HG03432 (cell line): ENCODE data around the gene KCNMB2.
A peak's percentile ranks its signal among the peaks of the same experiment; 100 is the strongest.
"Not testable (repeated sequence)": the region's sequence is repeated elsewhere in the genome, so short reads cannot be mapped to it uniquely, and the experiment has no call there.

ENCODE experiments used
- ATAC-seq: cut with Tn5 transposase; IDR thresholded peaks from one replicate; pipeline ENCODE4 v1.9.1; 2021; ENCODE audit warnings: mild to moderate bottlenecking, moderate library complexity; ENCODE audit not compliant: unreplicated experiment

KCNMB2 gene

DNA sequence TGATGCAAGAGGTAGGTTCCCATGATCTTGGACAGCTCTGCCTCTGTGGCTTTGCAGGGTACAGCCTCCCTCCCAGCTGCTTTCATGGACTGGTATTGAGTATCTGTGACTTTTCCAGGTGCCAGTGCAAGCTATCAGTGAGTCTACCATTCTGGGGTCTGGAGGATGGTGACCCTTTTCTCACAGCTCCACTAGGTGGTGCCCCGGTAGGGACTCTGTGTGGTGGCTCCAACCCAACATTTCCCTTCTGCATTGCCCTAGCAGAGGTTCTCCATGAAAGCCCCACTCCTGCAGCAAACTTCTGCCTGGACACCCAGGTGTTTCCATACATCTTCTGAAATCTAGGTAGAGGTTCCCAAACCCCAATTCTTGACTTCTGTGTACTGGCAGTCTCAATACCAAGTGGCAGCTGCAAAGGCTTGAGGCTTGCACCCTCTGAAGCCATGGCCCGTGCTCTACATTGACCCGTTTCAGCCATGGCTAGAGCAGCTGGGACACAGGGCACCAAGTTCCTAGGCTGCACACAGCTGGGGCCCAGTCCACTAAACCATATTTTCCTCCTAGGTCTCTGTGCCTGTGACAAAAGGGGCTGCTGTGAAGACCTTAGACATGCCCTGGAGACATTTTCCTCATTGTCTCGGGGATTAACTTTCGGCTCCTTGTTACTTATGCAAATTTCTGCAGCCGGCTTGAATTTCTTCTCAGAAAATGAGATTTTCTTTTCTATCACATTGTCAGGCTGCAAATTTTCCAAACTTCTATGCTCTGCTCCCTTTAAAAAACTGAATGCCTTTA lies 209.8 kb downstream of the KCNMB2 start:
- ATAC-seq: not testable (repeated sequence)

DNA sequence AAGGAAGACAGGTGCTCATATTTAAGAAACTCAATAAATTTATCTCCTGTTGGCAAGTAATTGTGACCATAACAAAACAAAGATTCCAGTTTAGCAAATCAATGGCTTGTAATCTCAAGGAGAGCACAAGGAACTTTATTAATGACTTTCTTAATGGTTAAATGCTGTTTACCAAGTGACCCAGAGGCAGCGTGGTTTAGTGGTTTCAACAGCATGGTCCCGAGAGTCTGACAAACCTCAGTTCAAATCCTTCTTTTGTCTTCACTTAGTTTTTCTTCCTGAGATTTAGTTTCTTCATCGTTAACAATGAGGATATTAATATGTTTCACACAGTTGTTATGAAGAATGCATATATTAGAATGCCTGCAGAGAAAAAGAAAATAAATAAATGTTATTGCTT lies 212.6 kb downstream of the KCNMB2 start:
- no peak for ATAC-seq

DNA sequence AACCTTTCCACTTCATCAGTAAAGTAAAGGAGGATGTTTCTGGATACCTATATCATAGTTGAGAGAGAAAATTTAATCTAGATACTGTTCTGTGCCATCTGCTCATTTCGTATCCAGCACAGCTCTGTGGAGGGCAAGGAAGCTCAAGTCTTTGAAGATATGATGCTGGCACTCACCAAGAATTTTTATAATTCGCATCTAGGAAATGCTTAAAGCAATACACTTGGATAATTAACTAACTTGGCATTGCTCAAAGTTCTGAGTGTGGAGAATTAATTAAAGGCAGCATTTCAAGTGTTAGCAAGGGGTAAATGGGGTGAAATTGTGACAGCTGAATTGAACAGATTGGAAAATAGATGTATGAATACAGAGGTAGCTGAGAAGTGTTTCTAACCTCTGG lies 213.2 kb downstream of the KCNMB2 start:
- no peak for ATAC-seq

DNA sequence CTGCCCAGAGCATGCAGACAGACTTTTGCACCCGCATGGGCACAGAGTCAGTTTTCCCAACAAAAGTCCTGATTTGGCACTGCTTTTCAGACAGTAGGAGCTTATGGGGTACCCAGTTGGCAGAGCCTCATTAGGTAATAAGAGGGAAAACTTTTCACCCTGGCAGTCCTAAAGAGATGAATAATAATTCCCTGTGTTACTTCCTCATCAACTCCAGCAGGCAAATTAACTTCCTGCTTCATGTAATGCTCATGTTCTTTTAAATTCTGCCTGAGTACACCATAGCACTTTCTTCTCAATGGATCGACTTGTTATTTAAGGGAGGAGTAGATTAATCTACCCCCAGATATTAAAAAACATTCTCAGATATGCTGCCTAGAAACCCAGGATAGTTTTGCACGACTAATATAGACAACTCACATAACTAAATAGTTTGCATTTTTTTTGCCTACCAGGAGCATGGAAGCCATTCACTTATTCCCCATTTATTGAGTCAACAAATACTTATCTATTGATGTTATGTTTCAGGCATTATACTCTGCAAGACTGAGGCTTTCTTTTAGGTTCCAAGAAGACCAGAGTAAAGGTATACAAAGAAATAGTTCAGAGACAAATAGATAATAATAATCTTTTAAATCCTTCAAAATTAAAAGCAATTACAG lies 214.5 kb downstream of the KCNMB2 start:
- no peak for ATAC-seq

DNA sequence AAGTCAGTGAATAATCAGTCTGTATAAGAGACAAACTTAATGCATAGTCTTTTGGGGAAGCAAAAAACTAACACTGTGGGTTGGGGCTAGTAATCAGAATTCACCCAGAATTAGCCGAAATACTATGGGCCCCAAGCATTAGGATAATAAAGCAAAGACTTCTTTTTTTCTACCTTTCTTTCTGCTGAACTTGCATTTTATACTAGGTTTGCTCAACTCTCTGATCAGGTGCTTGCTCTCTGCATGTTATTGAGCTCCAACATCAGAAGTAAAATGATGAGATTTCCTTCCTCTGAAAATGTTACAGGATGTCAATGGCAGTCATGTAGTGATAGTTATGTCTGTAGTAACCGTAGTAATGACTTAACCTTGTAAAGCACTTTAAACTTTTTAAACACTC lies 216.6 kb downstream of the KCNMB2 start:
- ATAC-seq: no peak

DNA sequence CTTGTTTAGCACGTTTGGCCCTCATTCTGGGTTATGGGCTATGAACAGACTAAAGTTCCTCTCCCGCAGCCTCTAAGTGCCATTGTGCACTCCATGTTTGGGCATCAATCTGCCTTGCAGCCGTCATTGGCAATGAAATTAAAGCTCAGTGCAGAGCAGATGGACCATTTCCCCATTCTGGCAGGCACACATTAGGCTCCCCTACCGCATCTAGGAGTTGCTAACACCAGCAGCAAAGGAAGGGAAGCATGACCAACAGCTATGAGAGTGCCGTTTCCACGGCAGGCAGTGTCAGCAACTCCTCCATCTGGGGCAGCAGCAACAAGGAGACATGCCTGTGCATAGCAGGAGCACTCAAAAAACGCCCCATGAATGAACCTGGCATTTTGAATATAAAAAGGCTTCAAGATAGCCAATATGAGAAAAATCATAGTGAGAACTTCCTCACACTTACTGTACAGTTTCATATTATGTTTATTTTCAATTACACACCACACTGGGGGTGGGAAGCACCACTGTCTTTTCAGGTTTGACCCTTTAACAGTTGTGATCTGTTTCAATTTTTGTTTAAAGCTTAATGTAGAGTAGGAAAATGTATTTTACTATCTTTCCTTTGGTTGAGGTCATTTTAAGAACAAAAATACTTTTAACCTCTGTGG lies 218.7 kb downstream of the KCNMB2 start:
- peak; percentile 81 for ATAC-seq

DNA sequence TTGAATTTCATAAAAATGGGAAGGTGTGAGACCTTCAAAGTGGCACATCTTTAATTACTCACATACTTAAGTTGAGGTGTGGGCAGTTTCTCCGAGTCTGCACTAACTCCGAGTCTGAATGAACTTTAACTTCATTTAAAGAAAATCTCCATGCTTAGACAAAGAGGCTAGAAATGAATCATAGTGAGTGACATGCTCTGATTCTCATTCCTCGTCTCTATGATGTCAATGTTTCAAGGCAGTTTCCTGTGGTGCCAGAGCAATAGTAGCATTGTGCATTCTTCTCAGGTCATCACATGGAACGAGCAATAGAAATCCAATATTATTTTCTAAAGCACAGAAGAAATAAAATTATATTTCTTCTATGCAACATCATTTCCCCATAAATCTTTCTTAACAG lies 224.8 kb downstream of the KCNMB2 start:
- no peak for ATAC-seq

DNA sequence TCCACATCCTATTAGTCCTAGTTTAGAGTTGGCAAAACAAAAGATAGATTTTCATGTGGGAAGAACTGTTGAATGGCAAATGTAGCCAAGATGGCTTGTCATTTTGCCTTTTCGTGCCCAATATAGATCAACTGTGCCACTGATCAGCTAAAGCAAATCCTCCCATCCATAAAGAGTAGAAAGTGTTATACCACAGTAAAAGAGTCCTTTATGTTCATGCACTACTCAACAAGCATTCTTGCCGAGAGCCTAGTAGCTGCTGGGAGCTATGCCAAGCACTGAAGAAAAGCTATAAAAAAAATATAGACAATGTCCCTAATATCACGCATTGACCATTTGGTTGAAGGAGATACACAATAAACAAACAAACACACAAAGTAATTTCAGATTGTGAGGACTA lies 225.2 kb downstream of the KCNMB2 start:
- no peak for ATAC-seq

DNA sequence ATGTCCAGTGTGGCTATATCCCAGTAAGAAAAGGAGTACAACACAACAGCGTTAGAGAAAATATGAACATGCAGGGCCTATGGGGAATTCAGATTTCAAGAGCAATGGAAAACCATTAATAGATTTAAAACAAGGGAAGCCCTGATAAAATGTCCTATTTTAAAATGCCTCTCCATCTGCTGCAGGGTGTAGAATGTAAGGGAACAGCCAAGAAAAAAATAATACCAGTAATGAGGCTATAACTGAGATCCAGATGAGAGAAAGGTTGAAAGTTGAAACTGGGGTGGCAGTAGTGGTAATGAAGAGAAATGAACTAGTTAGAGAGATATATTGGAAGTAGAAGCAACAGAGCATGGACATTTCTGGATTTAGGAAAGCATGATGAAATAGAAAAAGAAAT lies 226.1 kb downstream of the KCNMB2 start:
- no peak for ATAC-seq

DNA sequence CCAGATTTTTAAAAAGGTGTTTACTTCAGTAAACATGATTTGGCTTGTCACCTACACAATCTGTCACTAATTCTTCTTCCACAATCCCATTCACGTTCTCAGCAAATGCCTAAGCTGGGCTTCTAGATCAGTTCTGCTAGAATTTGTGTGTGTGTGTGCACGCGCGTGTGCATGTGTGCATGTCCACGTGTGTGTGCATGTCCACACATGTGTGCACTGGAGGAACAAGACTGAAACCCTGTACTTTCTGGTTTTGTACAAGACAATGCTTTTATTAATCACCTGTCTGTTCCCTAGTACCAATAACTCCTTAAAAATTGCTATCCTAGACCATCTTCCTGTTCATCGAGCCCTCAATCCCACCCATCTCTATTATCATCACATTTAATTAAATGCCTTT lies 229.2 kb downstream of the KCNMB2 start:
- ATAC-seq: no peak

DNA sequence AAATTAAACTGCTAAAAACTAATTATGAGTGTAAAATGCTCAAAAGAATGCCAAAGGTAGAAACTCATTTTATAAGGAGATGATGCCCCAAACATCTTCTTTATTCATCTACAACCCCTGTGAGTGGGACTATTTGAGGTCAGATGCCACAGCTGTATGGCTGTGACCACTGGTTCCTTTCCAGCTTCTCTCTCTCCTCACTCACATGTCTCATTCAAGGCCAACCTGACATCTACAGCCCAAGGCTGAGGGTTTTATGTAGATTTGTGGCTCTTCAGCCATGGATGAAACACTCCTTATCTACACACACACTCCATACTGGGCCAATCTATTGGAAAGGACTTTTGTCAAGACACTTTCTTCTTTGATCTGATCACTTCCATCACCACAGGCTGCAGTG lies 231.3 kb downstream of the KCNMB2 start:
- no peak for ATAC-seq

DNA sequence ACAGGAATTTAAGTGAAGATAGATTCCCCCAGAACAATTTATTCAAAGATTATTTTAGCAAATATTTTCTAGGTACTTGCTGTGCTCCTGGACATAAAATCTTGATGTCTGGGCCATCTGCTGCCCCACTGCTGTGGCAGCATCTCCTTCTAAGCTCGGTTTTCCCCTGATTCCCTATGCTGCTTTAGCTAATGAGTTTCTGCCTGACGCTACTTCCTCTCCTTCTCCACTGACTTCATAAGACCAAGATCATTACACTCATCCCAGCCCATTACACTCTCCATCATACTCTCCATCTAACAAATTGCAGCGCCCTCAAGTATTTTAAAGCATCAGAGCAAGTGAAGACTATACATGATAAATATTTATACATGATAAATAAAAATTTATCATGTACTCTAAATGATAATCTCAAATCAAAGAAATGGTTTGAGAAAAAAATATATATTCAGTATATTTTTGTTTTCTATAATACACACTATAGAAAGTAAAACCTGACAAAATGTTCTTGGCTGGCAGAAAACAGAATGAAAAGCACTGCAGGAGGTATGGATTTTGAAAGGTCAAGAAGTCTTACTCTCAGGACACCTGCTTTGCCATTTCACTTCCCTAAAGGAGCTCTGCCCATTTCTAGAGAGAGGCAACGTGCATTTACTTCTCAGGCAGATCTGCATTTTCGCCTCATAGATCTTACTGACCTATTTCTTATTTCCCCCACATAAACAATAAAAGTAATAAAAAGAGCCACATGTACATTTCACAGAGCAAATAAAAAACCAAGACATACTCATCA lies 232.0 kb downstream of the KCNMB2 start:
- ATAC-seq: peak; percentile 86

DNA sequence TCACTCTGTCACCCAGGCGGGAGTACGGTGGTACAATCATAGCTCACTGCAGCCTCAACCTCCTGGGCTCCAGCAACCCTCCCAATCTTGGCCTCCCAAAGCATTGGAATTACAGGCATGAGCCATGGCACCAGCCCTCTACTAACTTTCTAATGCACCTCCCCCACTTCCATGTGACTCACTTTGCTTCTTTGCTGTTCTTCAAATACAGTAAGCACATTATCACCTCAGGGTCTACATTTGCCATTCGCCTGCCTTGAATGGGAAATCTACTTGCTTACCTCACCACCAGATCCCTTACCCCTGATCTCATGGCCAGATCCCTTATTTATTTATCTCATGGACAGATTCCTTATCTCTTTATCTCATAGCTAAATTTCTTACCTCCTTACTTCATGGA lies 235.3 kb downstream of the KCNMB2 start:
- no peak for ATAC-seq

DNA sequence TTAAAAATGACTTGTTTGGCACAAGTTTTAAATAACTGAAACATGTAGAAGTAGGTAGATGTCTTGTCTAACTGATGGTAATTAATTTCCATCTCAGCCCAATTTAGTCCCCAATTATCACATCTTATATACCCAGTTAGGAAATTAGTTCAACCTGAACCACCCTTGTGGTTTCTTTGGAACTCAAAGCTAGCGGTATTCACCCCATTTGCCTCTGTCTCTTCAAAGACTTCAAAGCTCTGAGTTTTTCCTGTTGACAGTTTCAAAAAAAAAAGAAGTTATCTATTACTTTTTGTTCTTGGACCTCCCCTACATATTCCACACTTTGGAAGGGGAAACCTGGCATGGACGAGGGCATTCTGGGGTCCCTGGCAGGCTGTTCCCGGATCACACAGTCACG lies 236.5 kb downstream of the KCNMB2 start:
- ATAC-seq: no peak

DNA sequence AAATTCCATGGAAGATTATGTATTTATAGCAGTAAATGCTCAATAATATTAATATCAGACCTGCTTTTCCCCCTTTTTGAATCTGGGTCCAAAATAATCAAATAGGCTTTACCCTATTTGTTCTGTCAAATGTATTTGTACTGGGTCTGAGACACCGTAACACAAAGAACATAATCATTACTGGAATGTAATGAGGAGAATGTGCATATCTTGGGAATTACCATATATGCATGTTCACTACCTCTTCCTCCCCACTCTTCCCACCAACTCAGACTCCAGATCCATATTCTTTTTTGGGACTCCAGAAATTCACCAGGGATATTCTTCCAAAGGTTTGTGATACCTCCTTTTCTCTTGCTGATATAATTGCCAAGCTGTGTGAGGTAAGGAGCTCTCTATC lies 237.1 kb downstream of the KCNMB2 start:
- no peak for ATAC-seq

DNA sequence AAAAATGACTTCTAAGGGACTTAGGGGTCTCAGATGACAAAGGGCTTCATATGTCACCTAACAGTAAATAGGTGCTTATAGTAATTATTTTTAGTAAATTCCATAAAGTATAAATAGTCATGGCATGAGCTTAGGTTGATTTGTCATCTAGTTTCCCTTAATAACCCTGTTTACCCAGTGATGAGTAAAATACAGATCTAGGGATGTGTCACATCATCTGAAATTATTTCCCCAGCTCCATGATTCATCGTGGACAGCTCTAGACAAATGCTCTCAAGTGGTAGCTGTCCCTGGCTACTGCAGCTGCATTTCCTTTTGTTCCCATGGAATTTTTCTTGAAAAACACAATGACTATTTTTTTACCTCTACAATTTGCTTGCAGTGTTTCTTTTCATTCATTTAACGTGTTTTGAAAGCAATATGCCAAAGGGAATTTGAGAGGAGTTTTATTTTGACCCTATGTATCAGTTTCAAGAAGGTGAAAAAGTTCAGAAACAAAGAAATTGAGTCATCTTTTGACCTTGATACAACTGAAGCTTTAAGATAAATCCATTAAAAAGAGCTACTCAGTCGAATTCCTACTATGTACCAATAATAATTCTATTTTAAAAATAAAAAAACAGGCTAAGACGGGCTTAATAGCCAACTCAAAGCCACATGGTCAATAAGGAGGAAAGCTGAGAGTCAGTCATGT lies 241.6 kb downstream of the KCNMB2 start:
- peak; percentile 90 for ATAC-seq

DNA sequence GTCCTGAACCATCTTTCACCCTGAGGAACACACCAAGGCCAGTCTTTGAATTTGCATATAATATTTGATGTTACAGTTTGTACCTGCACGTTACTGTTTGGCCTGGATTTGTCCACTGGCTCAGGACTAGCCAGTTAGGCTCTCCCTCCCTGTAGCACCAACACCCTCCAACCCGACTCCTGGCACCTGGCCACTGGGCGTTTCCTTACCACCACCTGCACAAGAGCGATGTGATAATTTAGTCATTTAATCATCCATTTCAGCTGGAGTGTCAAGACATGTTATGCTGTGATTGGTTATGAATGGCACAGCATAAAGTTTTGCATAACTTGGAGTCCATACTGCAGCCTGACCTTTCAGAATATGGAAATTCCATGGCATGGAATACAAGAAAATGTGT lies 242.4 kb downstream of the KCNMB2 start:
- ATAC-seq: no peak

DNA sequence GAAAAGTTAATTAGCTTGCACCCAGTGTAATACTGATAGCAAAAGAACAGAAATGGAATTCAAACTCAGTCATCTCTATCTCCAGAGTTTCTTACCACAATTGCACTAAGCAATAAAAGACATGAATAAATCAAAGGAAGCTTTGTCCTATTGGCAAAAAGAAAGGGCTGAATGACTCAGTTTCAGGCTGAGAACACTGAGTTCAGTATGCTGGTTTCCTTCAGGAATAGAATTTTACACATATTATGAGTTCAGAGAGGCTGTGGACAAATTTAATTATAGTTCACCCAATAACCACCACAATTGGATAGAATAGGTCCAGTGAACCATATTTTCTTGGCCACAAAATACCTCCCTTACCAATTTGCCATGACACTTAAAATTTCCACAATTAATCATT lies 249.7 kb downstream of the KCNMB2 start:
- no peak for ATAC-seq

DNA sequence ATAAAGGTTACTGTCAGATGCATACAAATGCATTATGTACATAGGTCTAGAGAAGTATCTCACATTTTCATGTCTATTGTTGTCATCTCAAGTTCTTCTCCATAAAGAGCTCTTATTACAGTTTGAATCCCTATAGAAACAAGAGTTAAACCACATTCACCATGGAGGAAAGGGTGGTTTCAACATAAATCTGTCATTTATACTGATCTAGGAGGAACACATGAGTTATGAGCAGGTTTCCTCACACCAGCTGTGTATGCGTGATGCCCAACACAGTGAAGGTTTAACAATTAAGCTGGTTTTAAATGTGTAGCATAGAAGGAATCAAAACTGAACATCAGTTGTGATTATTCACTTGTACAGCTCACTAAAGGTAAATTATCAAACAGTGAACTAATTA lies 251.7 kb downstream of the KCNMB2 start:
- ATAC-seq: no peak

DNA sequence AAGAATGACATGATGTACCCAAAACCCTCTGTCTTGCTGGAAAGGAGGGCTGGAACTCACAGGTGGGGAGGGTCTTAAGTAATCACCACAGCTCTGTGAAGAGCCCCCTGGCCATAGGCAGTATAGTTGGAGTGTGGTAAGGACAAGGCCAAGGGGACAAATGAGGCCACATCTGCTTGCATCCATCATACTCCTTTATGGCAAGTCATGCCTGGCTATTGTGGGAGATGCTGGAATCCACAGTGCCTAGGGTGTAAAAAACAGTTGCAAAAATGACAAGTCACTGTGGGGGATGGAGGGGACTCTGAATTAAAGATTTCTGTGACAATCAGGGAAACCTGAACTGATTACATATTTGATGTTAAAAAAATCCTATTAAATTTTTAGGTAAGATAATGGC lies 258.5 kb downstream of the KCNMB2 start:
- ATAC-seq: no peak

DNA sequence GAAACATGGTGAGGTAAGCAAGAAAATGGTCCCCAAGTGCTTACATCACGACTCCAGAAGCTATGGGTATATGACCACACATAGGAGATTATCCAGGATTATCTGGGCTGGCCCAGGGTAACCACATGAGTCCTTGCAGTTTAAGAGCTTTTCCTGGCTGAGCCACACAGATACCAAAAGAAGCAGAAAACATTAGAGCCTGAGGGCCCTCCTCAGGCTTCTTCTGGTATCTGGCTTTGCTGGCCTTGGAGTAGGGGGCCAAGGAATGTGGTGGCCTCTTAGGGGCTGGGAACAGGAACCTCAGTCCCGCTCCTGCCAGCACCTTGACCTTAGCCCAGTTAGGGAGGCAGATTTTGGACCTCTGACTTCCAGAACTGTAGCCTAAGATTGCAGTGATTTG lies 259.1 kb downstream of the KCNMB2 start:
- ATAC-seq: no peak
